H9 (cell line): Measurements from ENCODE around the gene PTPDC1. TPM values are rescaled to one million over a fixed set of nuclear protein-coding genes. Genes with fewer than 3 reads are reported as not detected.

Experiments used
- DNase-seq: peaks from one replicate; pipeline ENCODE4 v3.0.0-alpha.2; 2017
- H2AFZ ChIP-seq: one replicate; pipeline ENCODE4 v1.6.1; 2013; ENCODE audit warnings: mild to moderate bottlenecking, low read length, control low read depth, moderate library complexity
- H2AK5ac ChIP-seq: 2 replicates; pipeline ENCODE4 v1.6.1; 2013; ENCODE audit warnings: low read length, control low read depth, mixed read lengths; ENCODE audit not compliant: insufficient read length
- H2BK120ac ChIP-seq: one replicate; pipeline ENCODE4 v1.6.1; 2013; ENCODE audit warnings: low read depth, mild to moderate bottlenecking, low read length, control low read depth, inconsistent platforms; ENCODE audit not compliant: poor library complexity, severe bottlenecking
- H2BK12ac ChIP-seq: 2 replicates; pipeline ENCODE4 v1.6.1; 2013; ENCODE audit warnings: low read length, control low read depth, mixed read lengths, low read depth; ENCODE audit not compliant: insufficient read length
- H2BK15ac ChIP-seq: 2 replicates; pipeline ENCODE4 v1.6.1; 2013; ENCODE audit warnings: low read depth, low read length, control low read depth
- H2BK20ac ChIP-seq: one replicate; pipeline ENCODE4 v1.6.1; 2013; ENCODE audit warnings: low read depth, mild to moderate bottlenecking, low read length, control low read depth, inconsistent platforms; ENCODE audit not compliant: poor library complexity, severe bottlenecking
- H2BK5ac ChIP-seq: 2 replicates; pipeline ENCODE4 v1.6.1; 2013; ENCODE audit warnings: low read length, control low read depth, mixed read lengths; ENCODE audit not compliant: insufficient read length
- H3K14ac ChIP-seq: 2 replicates; pipeline ENCODE4 v1.6.1; 2013; ENCODE audit warnings: low read length, control low read depth; ENCODE audit not compliant: insufficient read depth
- H3K18ac ChIP-seq: 2 replicates; pipeline ENCODE4 v1.6.1; 2013; ENCODE audit warnings: low read depth, mild to moderate bottlenecking, mixed read lengths, low read length, control low read depth; ENCODE audit not compliant: insufficient read length
- H3K23ac ChIP-seq: 2 replicates; pipeline ENCODE4 v1.6.1; 2013; ENCODE audit warnings: low read length, control low read depth, mixed read lengths, low read depth; ENCODE audit not compliant: insufficient read length
- H3K23me2 ChIP-seq: 2 replicates; pipeline ENCODE4 v1.6.1; 2013; ENCODE audit warnings: low read depth, mild to moderate bottlenecking, mixed read lengths, low read length, control low read depth; ENCODE audit not compliant: insufficient read length, poor library complexity, severe bottlenecking
- H3K27ac ChIP-seq: 2 replicates; pipeline ENCODE4 v1.5.1; 2013; ENCODE audit warnings: low read length, control low read depth, mixed read lengths, low read depth; ENCODE audit not compliant: insufficient read length
- H3K27me3 ChIP-seq: 2 replicates; pipeline ENCODE4 v1.6.1; 2013; ENCODE audit warnings: low read length, control low read depth, inconsistent platforms; ENCODE audit not compliant: insufficient read depth
- H3K4ac ChIP-seq: 2 replicates; pipeline ENCODE4 v1.6.1; 2013; ENCODE audit warnings: low read depth, mild to moderate bottlenecking, control low read depth, inconsistent platforms, low read length, moderate library complexity
- H3K4me1 ChIP-seq: 2 replicates; pipeline ENCODE4 v1.6.1; 2013; ENCODE audit warnings: low read length, control low read depth, inconsistent platforms; ENCODE audit not compliant: insufficient read depth
- H3K4me2 ChIP-seq: 2 replicates; pipeline ENCODE4 v1.6.1; 2013; ENCODE audit warnings: low read length, control low read depth, mixed read lengths; ENCODE audit not compliant: insufficient read length, insufficient read depth
- H3K56ac ChIP-seq: 2 replicates; pipeline ENCODE4 v1.6.1; 2013; ENCODE audit warnings: low read depth, mild to moderate bottlenecking, mixed read lengths, low read length, control low read depth; ENCODE audit not compliant: insufficient read length
- H3K79me1 ChIP-seq: 2 replicates; pipeline ENCODE4 v1.6.1; 2013; ENCODE audit warnings: low read depth, mild to moderate bottlenecking, moderate library complexity, low read length, control low read depth, inconsistent platforms; ENCODE audit not compliant: insufficient read depth, poor library complexity, severe bottlenecking
- H3K79me2 ChIP-seq: 2 replicates; pipeline ENCODE4 v1.6.1; 2013; ENCODE audit warnings: low read length, control low read depth, inconsistent platforms; ENCODE audit not compliant: insufficient read depth
- H3K9ac ChIP-seq: 2 replicates; pipeline ENCODE4 v1.6.1; 2013; ENCODE audit warnings: low read length, control low read depth, mixed read lengths; ENCODE audit not compliant: insufficient read length; ENCODE audit errors: extremely low read depth
- H3K9me3 ChIP-seq: one replicate; pipeline ENCODE4 v1.6.1; 2013; ENCODE audit warnings: low read depth, low read length, inconsistent platforms; ENCODE audit not compliant: control insufficient read depth
- H3T11ph ChIP-seq: one replicate; pipeline ENCODE4 v1.6.1; 2013; ENCODE audit warnings: mild to moderate bottlenecking, low read length, control low read depth, inconsistent platforms
- H4K20me1 ChIP-seq: one replicate; pipeline ENCODE4 v1.6.1; 2013; ENCODE audit not compliant: control insufficient read depth, insufficient read length, insufficient read depth
- H4K5ac ChIP-seq: 2 replicates; pipeline ENCODE4 v1.6.1; 2013; ENCODE audit warnings: low read depth, mild to moderate bottlenecking, mixed read lengths, low read length, control low read depth; ENCODE audit not compliant: insufficient read length
- H4K8ac ChIP-seq: replicated peaks from 2 replicates; pipeline ENCODE4 v1.6.1; 2013; ENCODE audit warnings: low read length, control low read depth, mixed read lengths, low read depth; ENCODE audit not compliant: insufficient read length
- H4K91ac ChIP-seq: 2 replicates; pipeline ENCODE4 v1.6.1; 2013; ENCODE audit warnings: low read depth, mild to moderate bottlenecking, moderate library complexity, mixed read lengths, low read length, control low read depth; ENCODE audit not compliant: insufficient read length
- H3K27ac Mint-ChIP-seq, 3 experiments: 2 replicates in 2 of 3; 3 replicates in 1 of 3; pipeline ENCODE4 v1.8.0; 2020 to 2021; ENCODE audit warnings: mixed read lengths in 3 of 3, mild to moderate bottlenecking in 1 of 3, moderate library complexity in 1 of 3
- H3K27me3 Mint-ChIP-seq: 2 replicates; pipeline ENCODE4 v1.8.0; 2021; ENCODE audit warnings: low read depth, mild to moderate bottlenecking, moderate library complexity, mixed read lengths
- H3K36me3 Mint-ChIP-seq, 3 experiments: 2 replicates in 2 of 3; 3 replicates in 1 of 3; pipeline ENCODE4 v1.8.0; 2020 to 2021; ENCODE audit warnings: low read depth in 3 of 3, mixed read lengths in 3 of 3; ENCODE audit not compliant: insufficient read depth in 1 of 3
- H3K4me1 Mint-ChIP-seq, 2 experiments: 2 replicates each; pipeline ENCODE4 v1.8.0; 2020; ENCODE audit warnings: mixed read lengths in 2 of 2
- H3K4me3 Mint-ChIP-seq, 2 experiments: 2 replicates in 1 of 2; 3 replicates in 1 of 2; pipeline ENCODE4 v1.8.0; 2020 to 2021; ENCODE audit warnings: mild to moderate bottlenecking in 2 of 2, mixed read lengths in 2 of 2, moderate library complexity in 1 of 2
- H3K9me3 Mint-ChIP-seq, 2 experiments: 2 replicates in 1 of 2; 3 replicates in 1 of 2; pipeline ENCODE4 v1.8.0; 2020; ENCODE audit warnings: mild to moderate bottlenecking in 2 of 2, mixed read lengths in 2 of 2, moderate library complexity in 1 of 2
- CTCF ChIP-seq: fragments of 200-600 bp; sonication (generic); conservative IDR thresholded peaks from 3 replicates; pipeline ENCODE4 v1.8.0; 2021; ENCODE audit warnings: antibody characterized with exemption, mild to moderate bottlenecking
- WGBS: extraction: QIAGEN DNeasy Blood & Tissue Kit; methylation state at CpG from one replicate; pipeline ENCODE4 v1.1.7; 2013; ENCODE audit warnings: missing lambda C conversion rate, low lambda C conversion rate, mixed read lengths; ENCODE audit not compliant: insufficient read length; ENCODE audit errors: extremely low coverage; 5-methylcytosine and 5-hydroxymethylcytosine counted together
- total RNA-seq: library from RNA; stranded (reverse); gene quantifications from 2 replicates; pipeline ENCODE4 v1.2.1, GENCODE V29; 2021

The PTPDC1 gene
- total RNA-seq, 1 experiment from 2014 or later = 4.8 TPM

GRCh38 chr9:94111446-94111845, 27.2 kb downstream of the PTPDC1 start:
- Mint-ChIP-seq H3K27me3 (no peaks in the 10 kb centered on the region), H3K9me3 (peaks cover 3 to 5% of the 10 kb centered on the region in 2 experiments; a peak in 4 of 5 replicates), H3K36me3 (peaks cover 0 to 5% (median 2%) of the 10 kb centered on the region in 3 experiments; a peak in 3 of 7 replicates), H3K27ac (no peak overlapping the region), H3K4me3 (no peak overlapping the region), H3K4me1 (no peaks in the 10 kb centered on the region)
- Histone ChIP-seq H3K4ac (no peak overlapping the region), H4K91ac (no peak overlapping the region), H3K9me3 (no peaks in the 10 kb centered on the region), H3K23me2 (no peaks in the 10 kb centered on the region), H3K9ac (no peak overlapping the region), H2AFZ (no peak overlapping the region), H3T11ph (no peak overlapping the region), H2BK15ac (no peak overlapping the region), H2AK5ac (no peak overlapping the region), H3K23ac (no peak overlapping the region), H3K56ac (no peak overlapping the region), H3K79me2 (no peaks in the 10 kb centered on the region), H4K20me1 (no peaks in the 10 kb centered on the region), H3K27me3 (no peaks in the 10 kb centered on the region), H2BK120ac (no peak overlapping the region), H3K79me1 (no peaks in the 10 kb centered on the region), H4K8ac (no peak overlapping the region), H3K4me2 (no peak overlapping the region), H4K5ac (no peak overlapping the region), H2BK12ac (no peak overlapping the region), H3K27ac (no peak overlapping the region), H2BK20ac (no peak overlapping the region), H2BK5ac (no peak overlapping the region), H3K18ac (no peak overlapping the region), H3K14ac (no peak overlapping the region), H3K4me1 (no peaks in the 10 kb centered on the region)
- no CpG with 5 or more reads among the region's 2 CpGs for WGBS
- TF ChIP-seq CTCF = no peak
- no peak for DNase-seq
